M059J (cell line): Measurements from ENCODE around the gene CTRB2. TPM values are rescaled to one million over a fixed set of nuclear protein-coding genes. Genes with fewer than 3 reads are reported as not detected.
A peak's percentile ranks its signal among the peaks of the same experiment; 100 is the strongest.

Source experiments
- DNase-seq: peaks from one replicate; pipeline ENCODE4 v3.0.0-alpha.2; 2012; ENCODE audit warnings: low read depth
- total RNA-seq: library from RNA; depleted of rRNA; stranded (reverse); fragments of >200 nt; shearing (Covaris generic); gene quantifications from 2 replicates; pipeline ENCODE4 v1.2.3, GENCODE V29; 2014; rRNA removed

CTRB2 gene
- total RNA-seq: not detected in 2 replicates

GRCh38 chr16:75206749-75207451, at the start of gene CTRB2:
CTRB2 (minus strand) TSS chr16:75207161; CDS start chr16:75207141, 20 bp downstream.
- DNase-seq: peak; percentile 13

- DNase-seq: no peak
These were observed 49.2 kb upstream of the CTRB2 start for GRCh38 chr16:75256059-75256571.

GRCh38 chr16:75254359-75254837, 47.4 kb upstream of the CTRB2 start:
- peak; percentile 74 for DNase-seq

- peak; percentile 75 for DNase-seq
These were observed 46.3 kb upstream of the CTRB2 start for GRCh38 chr16:75252946-75253911.

GRCh38 chr16:75252049-75252864, 45.3 kb upstream of the CTRB2 start:
- DNase-seq: no peak

- DNase-seq: peak; percentile 91
These were observed 44.5 kb upstream of the CTRB2 start, which contains the start of gene BCAR1 for GRCh38 chr16:75251280-75252048. BCAR1 (minus strand) TSS chr16:75251624; CDS start chr16:75251482, 142 bp downstream.

GRCh38 chr16:75250809-75251279, 43.9 kb upstream of the CTRB2 start:
- peak; percentile 48 for DNase-seq

- DNase-seq: peak; percentile 44
These were observed 43.3 kb upstream of the CTRB2 start for GRCh38 chr16:75250089-75250808.

- DNase-seq: no peak
These were observed 42.5 kb upstream of the CTRB2 start for GRCh38 chr16:75249441-75249840.

GRCh38 chr16:75248536-75249380, 41.8 kb upstream of the CTRB2 start:
- DNase-seq: no peak

- no peak for DNase-seq
These were observed 41.2 kb upstream of the CTRB2 start for GRCh38 chr16:75248142-75248535.

GRCh38 chr16:75247249-75247648, 40.3 kb upstream of the CTRB2 start:
- DNase-seq: no peak

- no peak for DNase-seq
These were observed 39.7 kb upstream of the CTRB2 start for GRCh38 chr16:75246504-75247205.

- peak; percentile 99 for DNase-seq
These were observed 38.1 kb upstream of the CTRB2 start for GRCh38 chr16:75244844-75245758.

GRCh38 chr16:75244225-75244809, 37.4 kb upstream of the CTRB2 start:
- peak; percentile 84 for DNase-seq

- DNase-seq: no peak
These were observed 36.8 kb upstream of the CTRB2 start for GRCh38 chr16:75243667-75244224.
